Stimulated activated CD8-positive, alpha-beta memory T cell treated with anti-CD3 and anti-CD28 coated beads, Interleukin-15, amount 100 ng/mL, for 48 hours (primary cell): ENCODE data around the gene OAS2.

Experiments used
- DNase-seq, 2 donors: peaks; one replicate each; pipeline ENCODE4 v3.0.0-alpha.2; 2020; ENCODE audit warnings: low read depth in 2 of 2

OAS2 gene

DNA sequence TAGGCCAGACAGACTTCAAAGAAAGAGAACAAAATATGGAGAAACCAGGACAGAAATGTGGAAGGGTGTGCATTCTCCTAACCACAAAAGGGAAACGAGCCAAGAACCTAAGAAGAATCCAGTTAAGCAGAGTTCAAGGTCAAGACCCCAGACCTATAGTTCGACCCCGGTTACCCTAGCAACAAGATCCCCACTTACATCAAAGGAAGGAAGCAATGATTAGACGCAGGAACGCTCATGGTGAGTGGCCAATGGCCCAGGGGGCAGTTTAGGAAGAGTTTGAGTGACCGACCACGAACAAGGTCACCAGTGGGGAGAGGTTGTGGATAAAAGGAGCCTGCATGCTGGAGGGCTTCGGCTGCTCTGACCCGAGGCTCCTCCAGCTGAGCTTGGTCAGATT lies 36.2 kb downstream of the OAS2 start:
- no peak for DNase-seq

DNA sequence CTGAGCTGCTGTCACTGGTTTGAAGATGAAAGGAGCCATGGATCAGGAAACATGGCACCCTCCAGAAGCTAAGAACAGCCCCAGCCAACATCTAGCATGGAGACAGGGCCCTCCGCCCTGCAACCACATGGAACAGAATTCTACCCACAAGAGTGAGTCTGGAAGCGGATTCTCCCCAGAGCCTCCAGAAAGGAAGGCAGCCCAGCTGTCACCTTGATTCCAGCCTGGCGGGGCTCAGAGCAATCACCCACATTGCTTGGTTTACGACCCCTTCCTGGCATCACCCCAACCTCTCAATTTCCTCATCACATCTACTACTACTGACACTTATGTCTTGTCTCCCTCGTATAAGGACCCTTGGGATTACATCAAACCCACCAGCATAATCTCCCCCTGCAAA lies 38.5 kb downstream of the OAS2 start:
- DNase-seq = no peak

DNA sequence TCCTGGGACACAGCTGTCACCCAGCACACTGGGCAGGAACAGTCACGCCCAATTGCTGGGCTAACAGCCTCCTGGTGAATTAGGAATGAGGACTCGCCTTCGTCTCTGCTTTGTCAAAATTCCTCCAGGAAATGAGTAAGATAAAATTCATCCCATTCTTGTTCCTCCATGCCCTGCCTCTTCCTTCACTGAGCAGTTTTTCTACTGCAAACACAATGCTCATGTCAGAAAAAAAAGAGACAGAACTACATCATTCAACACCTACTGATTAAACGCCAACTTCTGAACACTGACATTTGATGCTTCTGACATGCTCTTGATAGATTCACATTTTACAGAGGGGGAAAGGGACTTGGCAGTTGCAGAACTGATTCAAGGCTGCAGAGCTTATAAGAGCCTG lies 40.7 kb downstream of the OAS2 start:
- DNase-seq = no peak

DNA sequence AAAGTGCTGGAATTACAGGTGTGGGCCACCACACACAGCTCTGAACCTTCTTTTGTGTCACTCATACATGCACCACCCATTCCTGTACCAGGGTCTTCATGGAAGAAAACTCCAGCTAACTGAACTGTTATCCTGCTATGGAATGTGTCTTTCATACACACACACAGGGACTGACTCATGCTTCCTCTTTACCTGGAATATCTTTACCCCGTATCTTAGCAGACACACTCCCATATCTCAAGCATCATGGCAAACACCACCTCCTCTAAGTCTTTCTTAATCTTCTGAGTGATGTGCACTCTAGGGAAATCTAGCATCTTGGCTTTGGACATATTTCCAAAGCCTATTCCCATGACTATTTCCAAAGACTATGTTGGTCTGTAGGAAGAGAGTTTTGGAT lies 43.2 kb downstream of the OAS2 start:
- no peak for DNase-seq

DNA sequence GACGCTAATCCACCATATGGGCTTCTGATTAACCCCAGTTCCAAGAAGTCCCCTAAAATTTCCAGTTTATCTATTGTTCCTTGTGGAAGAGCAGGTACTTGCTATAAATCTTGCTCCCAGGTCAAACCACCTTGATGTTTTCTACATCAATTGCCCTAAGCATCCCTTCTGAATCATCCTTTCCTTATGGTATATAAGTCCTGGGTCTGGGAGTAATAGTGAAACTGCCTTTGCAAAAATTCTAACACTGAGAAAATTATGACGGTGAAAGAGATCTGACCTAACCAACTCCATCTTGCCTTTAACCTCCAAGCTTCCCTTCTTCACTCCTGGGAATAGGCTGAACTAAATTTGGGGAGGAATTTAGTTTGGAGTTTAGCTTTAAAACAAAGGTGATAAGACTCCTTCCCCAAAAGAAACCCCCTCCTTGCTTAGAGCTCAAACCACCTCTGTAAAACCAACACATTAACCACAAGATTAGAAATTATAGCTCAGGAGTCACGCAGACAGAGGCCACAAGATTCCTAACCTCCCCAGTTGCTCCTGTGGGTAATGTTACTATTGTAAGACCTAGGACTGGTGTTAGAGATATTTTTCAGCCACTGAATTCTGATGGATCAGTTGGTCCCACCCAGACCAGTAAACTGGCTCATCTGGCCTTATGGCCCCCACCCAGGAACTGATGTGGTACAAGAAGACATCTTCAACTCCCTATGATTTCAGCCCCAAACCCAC lies 44.4 kb downstream of the OAS2 start:
- no peak for DNase-seq

DNA sequence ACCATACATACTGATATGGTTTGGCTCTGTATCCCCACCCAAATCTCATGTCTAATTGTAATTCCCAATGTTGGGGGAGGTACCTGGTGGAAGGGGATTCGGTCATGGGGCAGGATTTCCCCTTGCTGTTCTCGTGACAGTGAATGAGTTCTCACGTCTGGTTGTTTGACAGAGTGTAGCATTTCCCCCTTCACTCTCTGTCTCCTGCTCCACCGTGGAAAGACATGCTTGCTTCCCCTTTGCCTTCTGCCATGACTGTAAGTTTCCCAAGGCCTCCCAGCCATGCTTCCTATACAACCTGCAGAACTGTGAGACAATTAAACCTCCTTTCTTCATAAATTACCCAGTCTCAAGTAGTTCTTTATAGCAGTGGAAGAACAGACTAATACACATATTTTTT lies 49.4 kb downstream of the OAS2 start:
- DNase-seq = no peak

DNA sequence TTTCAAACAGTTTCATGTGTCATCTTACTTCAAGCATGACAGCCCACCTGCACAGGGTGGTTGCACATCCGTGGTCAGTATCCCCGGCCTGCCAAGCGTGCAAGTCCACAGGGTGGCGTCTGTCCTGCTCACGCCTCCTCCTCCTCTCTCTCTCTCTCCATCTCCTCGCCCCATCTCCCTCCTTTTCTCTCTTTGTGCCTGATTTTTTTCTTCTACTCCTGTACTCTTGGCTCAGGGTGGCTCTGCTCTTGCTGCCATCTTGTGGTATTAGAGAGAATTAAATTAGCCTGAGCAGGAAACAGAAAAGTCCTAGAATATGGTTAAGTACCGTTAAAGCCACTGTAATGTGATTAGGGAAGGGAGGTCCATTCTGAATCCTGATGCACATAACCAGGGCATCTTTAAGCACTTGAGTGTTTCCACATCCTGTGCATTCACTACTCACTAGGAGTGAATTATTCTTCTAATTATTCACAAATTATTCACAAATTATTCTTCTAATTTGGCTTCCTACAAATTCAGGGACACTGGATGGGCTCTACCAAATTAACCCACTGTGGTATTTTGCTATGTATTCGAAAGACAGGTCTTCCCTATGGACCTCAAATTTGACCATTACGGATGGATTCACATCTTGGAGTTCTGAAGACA lies 52.7 kb downstream of the OAS2 start:
- DNase-seq = no peak

DNA sequence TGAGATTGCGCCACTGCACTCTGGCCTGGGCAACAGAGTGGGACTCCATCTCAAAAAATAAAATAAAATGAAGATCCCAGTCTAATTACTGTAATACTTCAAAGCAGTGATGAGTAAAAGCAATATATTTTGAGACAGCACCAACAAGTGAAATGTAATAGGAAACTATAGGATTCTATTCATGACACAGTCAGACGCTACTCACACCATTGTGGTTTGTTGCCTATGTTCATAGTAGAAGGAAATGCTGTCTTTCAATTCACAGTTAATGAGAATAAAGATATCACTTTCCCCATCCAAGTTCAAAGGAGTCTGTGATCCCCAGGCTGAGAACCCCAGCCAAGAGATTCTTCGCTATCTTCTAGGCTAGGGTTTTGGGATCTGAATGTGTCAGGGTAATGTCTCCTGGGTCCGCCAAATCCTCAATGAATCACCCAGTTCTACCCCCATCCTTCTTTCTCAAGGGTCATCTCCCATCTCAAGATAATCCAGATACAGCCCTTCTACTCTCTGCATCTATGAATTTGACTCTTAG lies 61.7 kb downstream of the OAS2 start:
- DNase-seq = no peak

DNA sequence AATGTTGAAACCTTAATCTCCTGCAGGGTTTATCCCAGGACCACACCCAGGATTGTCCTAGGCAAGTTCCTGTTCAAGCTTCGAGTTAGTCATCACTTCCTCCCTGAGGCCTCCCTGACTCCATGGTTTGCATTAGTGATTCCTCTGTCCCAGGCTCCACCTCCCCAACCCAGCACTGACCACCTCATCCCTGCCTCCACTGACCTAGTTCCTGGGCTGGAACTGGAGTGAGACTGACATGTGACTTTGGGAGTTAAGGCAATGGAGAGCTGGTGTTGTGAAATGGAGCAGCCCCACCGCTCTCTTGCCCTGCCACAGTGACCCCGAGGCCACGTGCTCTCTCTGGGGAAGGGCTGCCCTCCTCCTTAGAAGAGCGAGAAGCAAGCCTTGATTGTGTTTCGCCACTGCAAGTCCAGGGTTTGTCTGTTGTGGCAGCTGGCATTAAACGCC lies 62.4 kb downstream of the OAS2 start:
- DNase-seq = no peak

DNA sequence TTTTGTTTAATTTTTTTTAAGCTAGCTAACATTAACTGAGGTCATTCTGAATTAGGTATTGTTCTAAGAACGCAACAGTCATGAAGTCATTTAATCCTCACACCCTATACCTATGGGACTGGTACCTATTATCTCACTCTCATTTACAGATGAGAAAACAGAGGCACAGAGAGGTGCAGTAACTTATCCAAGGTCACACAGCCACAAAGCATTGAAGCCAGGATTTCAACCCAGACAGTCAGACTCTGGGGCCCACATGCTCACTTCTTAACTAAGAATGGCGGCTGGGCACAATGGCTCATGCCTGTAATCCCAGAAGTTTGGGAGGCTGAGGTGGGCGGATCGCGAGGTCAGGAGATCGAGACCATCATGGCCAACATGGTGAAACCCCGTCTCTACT lies 63.2 kb downstream of the OAS2 start:
- no peak for DNase-seq

DNA sequence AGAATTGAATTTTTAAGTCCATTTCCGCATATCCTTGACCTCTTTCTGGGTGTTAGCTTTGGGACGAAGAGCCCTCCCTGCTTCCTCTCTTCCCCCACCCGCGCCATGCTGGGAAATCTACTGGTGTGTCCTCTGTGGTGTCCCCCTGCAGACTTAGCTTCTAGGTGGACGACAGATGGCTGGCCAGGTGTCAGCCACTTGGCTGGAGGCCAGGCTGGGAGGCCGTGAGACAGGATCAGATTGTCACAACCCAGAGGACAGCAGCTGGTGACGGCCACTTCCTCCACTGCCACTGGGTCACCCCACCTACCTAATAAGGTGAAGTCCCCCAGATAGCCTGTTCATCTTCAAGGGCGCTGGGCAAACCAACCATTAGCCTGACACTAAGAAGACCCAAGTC lies 64.9 kb downstream of the OAS2 start:
- DNase-seq = no peak

DNA sequence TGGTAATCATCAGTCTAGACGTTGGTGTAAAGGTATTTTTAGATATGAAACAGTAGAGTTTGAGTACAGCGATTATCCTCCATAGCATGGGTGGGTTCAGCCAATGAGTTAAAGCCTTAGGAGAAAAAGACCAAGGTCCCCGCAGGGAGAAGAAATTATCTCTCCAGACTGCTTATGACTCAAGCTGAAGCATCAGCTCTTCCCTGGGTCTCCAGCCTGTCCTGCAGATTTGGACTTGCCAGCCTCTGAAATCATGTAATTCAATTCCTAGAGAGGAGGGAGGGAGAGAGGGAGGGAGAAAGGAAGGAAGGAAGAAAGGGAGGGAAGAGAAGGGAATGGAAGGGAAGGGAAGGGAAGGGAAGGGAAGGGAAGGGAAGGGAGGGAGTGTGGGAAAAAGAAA lies 66.2 kb downstream of the OAS2 start:
- DNase-seq = no peak

DNA sequence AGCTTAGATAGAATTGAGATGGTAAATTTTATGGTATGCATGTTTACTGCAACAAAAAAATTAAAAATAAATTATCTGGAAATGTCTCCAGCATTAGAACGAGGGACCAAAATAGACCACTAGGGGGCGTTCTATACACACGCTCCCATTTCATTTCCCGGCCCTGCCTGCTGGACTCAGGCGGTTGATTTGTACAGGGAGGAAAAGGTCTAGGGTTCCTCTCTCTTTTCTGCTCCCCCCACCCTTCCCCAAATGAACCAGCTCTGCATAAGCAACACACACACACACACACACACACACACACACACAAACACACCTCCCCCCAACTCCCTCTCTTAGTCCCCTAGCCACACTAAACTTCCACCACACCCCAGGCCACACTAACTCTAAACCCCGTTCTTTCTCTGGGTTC lies 70.4 kb downstream of the OAS2 start:
- peak; percentile 8 to 28 for DNase-seq

DNA sequence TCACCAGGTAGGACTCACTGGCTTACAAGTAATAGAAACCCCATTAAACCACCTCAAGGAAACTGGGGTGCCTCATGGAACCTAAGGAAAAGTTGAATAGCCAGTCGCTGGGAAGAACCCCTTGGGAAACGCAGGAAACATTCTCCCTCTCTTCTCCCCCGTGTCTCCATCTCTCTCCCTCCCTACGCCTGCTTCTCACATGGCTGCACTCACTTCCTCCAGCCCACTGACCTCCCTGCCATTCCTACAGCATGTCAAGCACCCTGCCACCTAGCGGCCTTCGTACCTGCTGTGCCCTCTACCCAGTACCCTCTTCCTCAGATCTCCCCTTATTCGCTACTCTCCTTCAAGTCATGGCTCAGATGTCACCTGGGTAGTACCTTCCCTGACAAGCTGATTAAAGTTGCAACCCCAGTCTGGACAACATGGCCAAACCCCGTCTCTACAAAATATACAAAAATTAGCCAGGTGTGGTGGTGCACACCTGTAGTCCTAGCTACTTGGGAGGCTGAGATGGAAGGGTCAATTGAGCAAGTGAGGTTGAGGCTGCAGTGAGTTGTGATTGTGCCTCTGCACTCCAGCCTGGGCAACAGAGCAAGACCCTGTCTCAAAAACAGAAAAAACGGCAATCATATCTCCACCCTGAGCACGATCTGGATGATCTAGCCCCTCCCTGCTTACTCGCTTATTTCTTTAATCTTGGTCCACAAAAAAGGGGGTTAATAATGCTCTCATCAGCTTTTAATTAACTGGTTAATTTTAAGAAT lies 71.8 kb downstream of the OAS2 start:
- DNase-seq = no peak

DNA sequence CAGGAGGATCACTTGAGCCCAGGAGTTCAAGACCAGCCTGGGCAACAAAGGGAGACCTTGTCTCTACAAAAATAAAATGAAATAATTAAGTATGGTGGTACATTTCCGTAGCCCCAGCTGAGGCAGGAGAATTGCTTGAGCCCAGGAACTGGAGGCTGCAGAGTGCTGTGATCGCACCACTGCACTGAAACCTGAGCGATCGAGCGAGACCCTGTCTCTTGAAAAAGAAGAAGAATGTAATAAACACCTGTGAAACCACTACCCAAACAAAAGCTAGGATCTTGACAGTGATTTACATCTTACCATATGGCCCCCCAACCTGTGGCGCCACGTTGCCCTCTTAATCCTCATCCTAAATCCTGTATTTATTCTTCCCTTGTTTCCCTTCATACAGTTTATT lies 72.5 kb downstream of the OAS2 start:
- no peak for DNase-seq

DNA sequence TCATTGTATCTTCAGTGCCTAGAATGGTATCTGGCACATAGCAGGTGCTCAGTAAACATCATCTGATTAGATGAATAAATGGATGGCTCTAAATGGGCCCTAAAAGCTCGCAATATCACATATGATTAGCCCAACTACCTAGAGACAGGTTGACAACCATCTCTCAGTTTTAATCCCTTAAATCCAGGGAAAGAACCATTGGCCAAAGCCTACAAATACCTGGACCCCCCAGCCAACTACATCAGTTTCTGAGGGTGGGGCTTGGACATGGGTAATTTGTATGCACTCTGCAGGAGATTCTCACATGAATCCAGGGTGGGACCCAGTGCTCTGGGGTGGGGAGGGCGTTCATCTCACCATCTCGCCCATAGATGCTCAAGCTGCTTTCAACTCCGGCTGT lies 73.4 kb downstream of the OAS2 start:
- no peak for DNase-seq

DNA sequence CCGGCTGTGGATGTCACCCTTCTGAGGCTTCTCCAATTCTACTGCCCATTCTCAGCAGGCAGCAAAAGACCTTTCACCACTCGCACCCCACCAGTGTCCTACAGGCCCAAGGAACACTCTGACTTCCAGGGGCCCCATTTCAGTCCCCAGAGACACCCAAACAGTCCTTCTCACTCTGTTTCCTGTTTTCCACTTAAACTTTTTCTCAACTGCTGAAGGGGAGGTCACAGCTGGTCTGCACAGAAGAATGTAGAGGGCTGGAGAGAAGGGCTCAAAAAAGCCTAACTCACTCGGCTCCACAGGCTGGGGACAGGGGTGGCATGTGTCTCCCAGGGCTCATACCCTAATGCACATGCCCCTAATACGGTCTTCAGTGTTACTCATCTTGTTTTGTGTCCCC lies 74.0 kb downstream of the OAS2 start:
- no peak for DNase-seq

DNA sequence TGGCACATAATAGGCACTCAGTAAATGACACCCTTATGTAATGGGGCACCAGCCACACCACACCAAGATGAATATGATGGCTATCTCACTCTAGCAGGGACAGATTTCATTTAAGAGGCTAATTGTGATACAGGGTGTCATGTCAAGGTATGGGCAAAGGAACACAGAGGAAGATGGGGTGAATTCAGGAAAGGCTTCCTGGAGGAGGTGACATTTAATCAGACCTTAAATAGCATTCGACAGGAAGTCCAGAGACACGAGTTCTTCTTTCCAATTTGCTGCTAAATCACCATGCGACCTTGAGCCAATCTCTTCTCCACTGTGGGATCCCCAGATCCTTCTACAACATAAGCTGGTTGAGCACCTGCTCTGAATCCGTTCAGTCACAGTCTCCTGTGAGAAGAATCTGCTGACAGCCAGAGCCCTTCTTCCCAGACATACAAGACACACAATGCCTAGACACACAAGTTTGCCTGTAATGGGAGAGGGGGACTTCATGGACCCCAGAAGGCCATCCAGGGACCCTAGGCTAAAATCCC lies 76.7 kb downstream of the OAS2 start:
- no peak for DNase-seq

DNA sequence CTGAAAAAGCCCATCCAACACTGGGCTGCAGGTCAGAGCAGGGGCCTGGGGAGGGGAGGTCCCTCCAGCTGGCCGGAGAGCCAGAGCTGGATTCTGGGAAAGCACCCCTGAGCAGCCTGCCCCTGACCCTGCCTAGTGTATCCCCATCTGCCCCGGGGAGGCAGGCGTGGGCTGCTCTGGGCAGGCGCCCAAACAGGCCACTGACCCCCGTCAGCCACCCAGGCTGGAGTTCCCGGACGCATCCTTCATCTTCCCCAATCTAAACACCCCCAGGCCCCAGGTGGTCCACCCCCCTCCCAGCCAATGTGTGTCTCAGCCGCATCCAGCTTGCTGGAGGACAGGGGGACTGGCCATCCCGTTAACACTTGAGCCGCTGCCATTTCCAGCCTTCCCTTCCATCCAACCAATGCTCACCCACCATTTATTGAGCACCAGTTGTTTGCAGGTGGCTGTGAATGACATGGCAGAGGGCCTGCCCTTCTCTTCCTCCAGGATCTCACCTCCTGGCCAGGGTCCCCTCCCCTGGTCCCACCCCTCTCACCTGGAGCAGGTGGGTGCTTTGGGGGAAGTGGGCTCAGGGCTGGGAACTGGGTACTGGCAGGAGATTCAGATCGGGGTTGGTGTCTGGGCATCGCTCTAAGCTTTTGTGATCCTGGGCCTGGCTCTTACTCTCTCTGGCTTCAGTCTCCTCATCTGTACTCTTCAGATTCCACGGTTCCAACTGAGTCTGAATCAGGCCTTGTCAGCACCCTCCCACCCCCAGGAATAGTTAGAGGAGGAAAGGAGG lies 77.5 kb downstream of the OAS2 start:
- no peak for DNase-seq

DNA sequence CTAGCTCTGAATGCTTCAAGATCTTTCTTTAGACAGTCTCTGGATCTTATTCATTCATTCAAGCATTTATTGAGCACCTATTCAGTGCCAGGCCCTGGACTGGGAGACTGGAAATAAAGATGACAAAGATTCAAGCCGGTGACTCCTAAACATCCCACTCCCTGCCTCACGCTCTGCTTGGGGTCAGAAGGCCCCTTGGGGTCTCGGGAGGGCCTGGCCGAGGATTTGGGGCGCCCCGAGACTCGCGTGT lies 78.0 kb downstream of the OAS2 start:
- no peak for DNase-seq

DNA sequence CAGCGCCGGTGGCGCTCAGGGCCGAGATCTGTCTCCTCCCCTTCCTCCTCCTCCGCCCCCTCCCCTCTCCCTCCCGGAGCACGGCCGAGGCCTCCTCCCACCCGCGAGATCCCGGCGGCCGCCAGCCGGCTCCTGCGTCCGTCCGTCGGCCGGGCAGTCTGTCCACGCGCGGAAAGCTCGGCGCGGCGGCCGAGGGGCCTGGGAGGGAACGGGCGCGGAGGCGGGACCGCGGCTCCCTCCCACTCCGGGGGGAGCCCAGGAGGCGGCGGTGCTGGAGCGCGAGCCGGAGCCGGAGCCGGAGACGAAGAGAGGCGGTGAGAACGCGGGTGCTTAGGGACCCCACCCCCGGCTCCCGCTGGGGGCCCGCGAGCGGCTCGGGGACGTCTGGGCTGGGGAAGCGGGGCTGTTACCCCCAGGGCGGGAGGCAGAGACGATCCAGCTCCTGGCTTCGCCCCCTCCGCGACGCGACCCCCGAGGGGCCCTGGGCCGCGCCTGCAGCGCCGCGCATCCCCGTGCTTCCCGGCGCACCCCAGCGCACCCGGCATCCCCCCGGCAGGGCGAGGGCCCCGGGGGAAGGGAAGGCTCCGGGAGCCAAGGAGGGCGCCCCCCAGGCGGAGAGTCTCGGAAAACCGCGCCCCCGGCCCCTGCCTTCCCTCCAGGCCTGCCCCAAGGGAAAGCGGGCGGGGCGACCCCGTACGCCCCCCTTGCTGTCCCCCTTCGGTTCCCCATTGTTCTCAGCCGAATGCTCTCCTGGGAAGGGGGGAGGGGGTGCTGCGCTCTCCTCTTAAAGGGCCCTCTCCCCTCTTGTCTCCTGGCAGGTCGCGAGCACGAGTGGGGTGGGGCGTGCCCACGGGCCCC lies 78.5 kb downstream of the OAS2 start, which contains the start of gene DTX1:
Gene DTX1, plus strand, starts transcription at position 100 of the 858 bp plus-strand sequence. CDS start 1,463 bp downstream, outside the sequence.
- no peak for DNase-seq
